GM12875 (cell line): ENCODE data around the gene CASZ1.

Experiments used
- H3K4me3 ChIP-seq: one replicate; pipeline ENCODE4 v1.5.1; 2011; ENCODE audit warnings: low read depth, low read length, control low read depth
- TF ChIP-seq, protein P1 (sequence below): IDR thresholded peaks from 2 replicates; pipeline ENCODE4 v1.5.1; 2011; ENCODE audit warnings: low read depth, mild to moderate bottlenecking, control low read depth, inconsistent platforms, low read length, moderate library complexity, borderline replicate concordance; ENCODE audit not compliant: insufficient read depth

The CASZ1 gene

DNA sequence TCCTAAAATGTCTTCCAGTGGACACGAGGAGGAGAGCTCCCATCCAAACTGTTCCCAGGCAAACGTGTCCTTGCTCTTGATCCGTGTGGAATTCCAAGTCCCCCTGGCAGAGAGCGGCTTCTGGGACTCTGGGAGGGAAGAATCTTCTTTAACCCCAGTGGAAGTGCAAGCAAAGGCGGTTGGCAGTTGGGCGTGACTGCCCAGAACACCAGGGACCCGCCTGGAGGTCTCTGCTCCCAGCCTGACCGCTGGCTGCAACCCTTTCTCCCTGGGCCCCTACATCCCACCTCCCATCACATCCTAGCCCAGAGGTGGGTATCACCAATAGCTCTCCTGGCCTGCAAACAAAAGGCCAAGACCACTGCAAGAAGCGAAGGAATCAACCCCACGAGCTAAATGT, 17.8 kb downstream of the CASZ1 start:
- TF ChIP-seq, protein P1, sequence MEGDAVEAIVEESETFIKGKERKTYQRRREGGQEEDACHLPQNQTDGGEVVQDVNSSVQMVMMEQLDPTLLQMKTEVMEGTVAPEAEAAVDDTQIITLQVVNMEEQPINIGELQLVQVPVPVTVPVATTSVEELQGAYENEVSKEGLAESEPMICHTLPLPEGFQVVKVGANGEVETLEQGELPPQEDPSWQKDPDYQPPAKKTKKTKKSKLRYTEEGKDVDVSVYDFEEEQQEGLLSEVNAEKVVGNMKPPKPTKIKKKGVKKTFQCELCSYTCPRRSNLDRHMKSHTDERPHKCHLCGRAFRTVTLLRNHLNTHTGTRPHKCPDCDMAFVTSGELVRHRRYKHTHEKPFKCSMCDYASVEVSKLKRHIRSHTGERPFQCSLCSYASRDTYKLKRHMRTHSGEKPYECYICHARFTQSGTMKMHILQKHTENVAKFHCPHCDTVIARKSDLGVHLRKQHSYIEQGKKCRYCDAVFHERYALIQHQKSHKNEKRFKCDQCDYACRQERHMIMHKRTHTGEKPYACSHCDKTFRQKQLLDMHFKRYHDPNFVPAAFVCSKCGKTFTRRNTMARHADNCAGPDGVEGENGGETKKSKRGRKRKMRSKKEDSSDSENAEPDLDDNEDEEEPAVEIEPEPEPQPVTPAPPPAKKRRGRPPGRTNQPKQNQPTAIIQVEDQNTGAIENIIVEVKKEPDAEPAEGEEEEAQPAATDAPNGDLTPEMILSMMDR, result no peak

DNA sequence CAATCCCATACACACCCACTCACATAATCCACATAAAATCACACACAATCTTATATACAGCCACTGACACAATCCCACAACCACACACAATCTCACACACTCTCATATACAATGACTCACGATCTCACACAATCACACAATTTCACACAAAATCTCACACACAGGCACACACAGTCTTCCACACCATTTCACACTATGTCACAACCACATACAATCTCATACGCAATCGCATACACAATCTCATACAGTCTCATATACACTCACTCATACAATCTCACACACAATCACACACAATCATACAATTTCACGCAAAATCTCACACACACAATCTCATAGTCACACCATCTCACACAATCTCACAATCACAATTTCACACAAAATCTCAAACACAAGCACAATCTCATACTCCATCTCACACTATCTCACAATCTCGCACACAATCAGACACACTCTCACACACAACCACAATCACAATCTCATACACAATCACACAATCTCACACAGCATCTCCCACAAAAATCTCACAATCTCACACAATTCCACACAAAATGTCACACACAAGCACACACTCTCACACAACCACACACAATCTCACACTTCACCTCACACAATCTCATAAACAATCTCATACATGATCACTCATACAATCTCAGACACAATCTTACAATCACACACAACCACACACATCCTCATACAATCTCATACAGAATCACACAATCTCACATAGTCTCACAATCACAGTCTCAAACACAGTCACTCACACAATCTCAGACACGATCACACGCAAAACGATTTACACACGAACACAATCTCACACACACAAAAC, 18.5 kb downstream of the CASZ1 start:
- TF ChIP-seq, protein P1, result no peak
- no peak overlapping the region for H3K4me3 ChIP-seq

More for the DNA sequence above, 17.8 kb downstream of the CASZ1 start:
- H3K4me3 ChIP-seq, result no peak overlapping the region

DNA sequence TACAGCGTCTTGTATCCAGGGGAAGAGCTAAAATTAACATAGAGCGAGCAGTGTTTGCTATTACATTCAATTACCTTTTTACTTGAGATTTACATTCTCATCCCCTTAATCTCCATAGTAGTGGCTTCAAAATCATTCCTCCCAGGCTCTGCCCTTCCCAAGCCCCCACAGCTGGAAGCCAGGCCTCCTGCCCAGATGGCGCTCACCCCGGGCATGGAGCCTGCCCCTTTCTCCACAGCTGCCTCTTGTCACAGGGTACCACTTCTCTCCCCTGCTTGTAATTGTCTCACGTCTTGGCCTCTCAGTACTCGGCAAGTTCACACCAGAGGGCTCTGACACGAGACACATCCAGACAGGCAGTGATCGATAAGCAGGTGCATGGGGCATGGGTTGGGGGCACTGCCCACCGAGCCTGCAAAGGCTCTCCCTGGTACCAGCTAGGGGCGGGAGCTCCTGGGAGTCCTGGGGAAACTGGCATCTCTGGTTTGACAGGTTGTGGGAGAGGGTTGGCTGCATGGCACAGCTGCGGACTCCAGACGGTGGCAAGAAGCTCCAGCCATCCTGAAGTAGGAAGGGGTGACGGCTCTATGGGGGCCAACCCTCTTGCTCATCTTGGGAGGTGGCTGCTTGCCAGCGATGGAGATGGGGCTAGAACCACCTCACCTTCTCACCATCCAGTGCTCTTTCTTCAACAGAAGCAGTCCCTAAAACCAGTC, 20.1 kb downstream of the CASZ1 start:
- TF ChIP-seq, protein P1, result no peak
- no peak overlapping the region for H3K4me3 ChIP-seq

DNA sequence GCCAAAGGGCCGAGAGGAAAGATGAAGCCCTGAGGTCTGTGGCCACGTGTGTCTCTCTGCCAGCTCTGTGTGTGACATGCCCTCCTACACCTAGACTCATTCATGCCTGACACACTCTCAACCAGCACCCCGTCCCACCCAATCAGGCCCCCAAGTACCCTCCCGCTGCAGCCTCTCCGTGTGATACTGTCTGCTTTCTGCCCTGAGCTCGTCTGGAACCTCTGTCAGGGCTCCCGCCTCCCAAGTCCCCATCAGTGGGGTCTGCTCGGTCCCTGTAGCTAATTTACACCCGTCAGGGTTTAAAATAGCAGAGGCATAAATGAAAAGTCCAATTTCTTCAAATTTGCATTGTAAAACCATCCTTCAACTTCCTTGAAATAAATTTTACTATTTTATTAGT, 20.7 kb downstream of the CASZ1 start:
- H3K4me3 ChIP-seq, result no peak overlapping the region
- TF ChIP-seq, protein P1, result no peak

DNA sequence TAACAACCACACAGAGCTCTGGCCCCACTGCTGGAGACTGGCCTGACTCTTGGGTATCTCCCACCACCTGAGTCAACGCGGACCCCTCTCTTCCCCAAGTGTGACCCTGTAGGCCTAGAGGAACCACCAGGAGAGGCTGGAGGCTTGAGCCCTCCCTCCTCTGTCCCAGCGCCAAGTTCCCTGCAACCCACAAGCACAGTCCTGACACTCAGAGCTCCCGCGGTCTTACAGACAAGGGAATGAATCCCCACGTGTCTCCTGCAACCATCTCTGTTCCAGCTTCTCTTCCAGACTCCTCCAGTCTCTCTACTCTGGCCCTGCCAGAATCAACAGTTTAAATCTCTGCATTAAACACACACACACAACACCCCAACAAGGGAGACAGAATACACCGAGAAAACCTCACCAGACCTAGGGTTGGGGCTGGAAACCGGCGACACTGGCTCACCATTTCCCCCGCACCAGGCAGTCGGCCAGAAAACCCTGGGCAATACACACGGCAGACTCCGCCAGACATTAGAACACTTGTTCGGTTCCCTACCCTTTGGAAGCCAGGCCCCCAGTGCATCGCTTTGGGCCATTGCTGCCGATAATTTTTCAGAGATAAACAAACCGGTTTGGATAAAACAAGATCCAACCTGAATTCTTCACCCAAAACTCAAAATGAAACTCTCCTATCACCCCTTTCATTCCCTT, 21.7 kb downstream of the CASZ1 start:
- TF ChIP-seq, protein P1, result no peak

DNA sequence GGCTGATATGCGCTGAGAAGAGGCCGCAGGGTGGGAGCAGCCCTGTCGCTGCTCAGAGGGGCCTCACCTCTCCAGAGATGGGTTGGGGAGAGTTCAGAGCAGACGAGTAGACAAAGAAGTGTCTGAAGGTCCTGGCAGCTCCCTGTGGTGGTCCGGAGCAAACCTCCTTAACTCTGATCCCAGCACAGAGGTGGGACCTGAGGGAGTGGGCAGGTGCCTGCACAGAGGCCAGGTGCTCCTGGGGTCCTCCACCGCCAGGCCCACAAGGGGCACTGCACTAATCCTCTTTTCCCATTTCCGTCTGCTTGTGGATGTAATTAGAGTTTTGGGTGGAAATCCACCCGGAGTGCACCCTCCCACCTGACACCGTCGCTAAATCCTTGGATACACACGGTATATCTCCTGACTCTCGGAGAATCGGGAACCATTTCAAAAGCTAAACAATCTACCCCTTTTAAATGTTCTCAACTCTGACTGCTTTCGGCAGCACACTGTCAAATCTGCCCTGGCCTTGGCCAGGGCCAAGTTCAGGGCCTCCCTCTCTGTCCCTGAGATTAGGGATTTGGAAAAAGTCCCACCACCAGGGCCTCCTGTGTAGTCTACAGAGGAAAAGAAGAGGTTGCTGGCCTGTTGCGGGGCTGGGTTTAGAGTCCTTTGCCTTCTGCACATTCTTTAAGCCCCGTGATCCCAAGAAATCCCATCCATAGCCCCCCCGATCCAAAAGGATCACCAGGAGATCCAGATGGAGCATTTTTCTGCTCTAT, 22.4 kb downstream of the CASZ1 start:
- TF ChIP-seq, protein P1, result no peak
- no peak overlapping the region for H3K4me3 ChIP-seq

More for the DNA sequence above, 21.7 kb downstream of the CASZ1 start:
- no peak overlapping the region for H3K4me3 ChIP-seq
